Endothelial cell of umbilical vein (primary cell): ENCODE results near the gene SCARF1. TPM values are rescaled to one million over a fixed set of nuclear protein-coding genes. Genes with fewer than 3 reads are reported as not detected.

Experiments used
- BruUV-seq: library from RNA; stranded (reverse); fragments of 400-500 nt; replicated peaks from 2 replicates; lab custom pipeline; 2021; lab: Mats Ljungman, UMichigan
- CTCF ChIA-PET: fragments of 300-600, 350-600 bp; sonication (Branson Sonifier 250); formaldehyde crosslinking; loops from one replicate; lab custom pipeline; 2021; ENCODE audit warnings: antibody characterized with exemption, inconsistent platforms; lab: Charles Lee
- POLR2A ChIA-PET: fragments of 300-600, 350-600 bp; sonication (Branson Sonifier 250); formaldehyde crosslinking; loops from one replicate; lab custom pipeline; 2021; ENCODE audit warnings: antibody characterized with exemption, inconsistent platforms; lab: Charles Lee
- DNase-seq: peaks from one replicate; pipeline ENCODE4 v3.0.0-alpha.2; 2011; ENCODE audit warnings: low read depth, low spot score
- FAIRE-seq: peaks from 2 replicates; lab custom pipeline; 2011; peaks lifted over from hg19 to GRCh38; lab: Jason Lieb, UNC
- H2AFZ ChIP-seq: 2 replicates; pipeline ENCODE4 v1.6.0; 2012; ENCODE audit warnings: low read depth, low read length, control low read depth, inconsistent platforms
- H3K27ac ChIP-seq: 2 replicates; pipeline ENCODE4 v1.5.1; 2011; ENCODE audit warnings: low read depth, mild to moderate bottlenecking, control low read depth, low read length, moderate library complexity; ENCODE audit not compliant: insufficient read depth
- H3K27me3 ChIP-seq, 2 experiments: 2 replicates each; pipeline versions ENCODE4 v1.6.0 to v1.6.1; 2011; ENCODE audit warnings: low read length in 2 of 2, mixed read lengths in 1 of 2; ENCODE audit not compliant: control insufficient read depth in 2 of 2, insufficient read depth in 2 of 2
- H3K36me3 ChIP-seq, 2 experiments: 2 replicates in 1 of 2; 3 replicates in 1 of 2; pipeline ENCODE4 v1.5.1; 2011; ENCODE audit warnings: low read length in 2 of 2, mild to moderate bottlenecking in 1 of 2, moderate library complexity in 1 of 2; ENCODE audit not compliant: control insufficient read depth in 2 of 2, insufficient read depth in 2 of 2; ENCODE audit errors: extremely low read depth in 1 of 2
- H3K4me1 ChIP-seq: 3 replicates; pipeline ENCODE4 v1.5.1; 2011; ENCODE audit warnings: mild to moderate bottlenecking, low read length; ENCODE audit not compliant: control insufficient read depth, insufficient read depth; ENCODE audit errors: extremely low read depth
- H3K4me2 ChIP-seq: 2 replicates; pipeline ENCODE4 v1.6.1; 2011; ENCODE audit warnings: low read length, control low read depth, mixed read lengths; ENCODE audit not compliant: insufficient read depth
- H3K4me3 ChIP-seq, 3 experiments: fragments of 200-600 bp in 1 of 3; sonication (generic), shearing (Covaris generic) in 1 of 3; replicated peaks in 1 of 3; 2 replicates each; pipeline ENCODE4 v1.5.1; 2011 to 2016; ENCODE audit warnings: control low read depth in 3 of 3, low read length in 3 of 3, mild to moderate bottlenecking in 2 of 3, inconsistent platforms in 1 of 3, low read depth in 1 of 3, moderate library complexity in 1 of 3; ENCODE audit not compliant: insufficient read depth in 1 of 3
- H3K79me2 ChIP-seq: 2 replicates; pipeline ENCODE4 v1.6.0; 2012; ENCODE audit warnings: low read length, inconsistent platforms; ENCODE audit not compliant: control insufficient read depth, insufficient read depth
- H3K9ac ChIP-seq: replicated peaks from 2 replicates; pipeline ENCODE3; 2011; ENCODE audit warnings: low read length, control low read depth; ENCODE audit not compliant: insufficient read depth; ENCODE audit errors: extremely low read depth
- H3K9me1 ChIP-seq: replicated peaks from 3 replicates; pipeline ENCODE4 v1.6.0; 2011; ENCODE audit warnings: mild to moderate bottlenecking, low read length; ENCODE audit not compliant: control insufficient read depth, insufficient read depth; ENCODE audit errors: extremely low read depth
- H3K9me3 ChIP-seq: replicated peaks from 2 replicates; pipeline ENCODE4 v1.5.1; 2012; ENCODE audit warnings: low read length, inconsistent platforms; ENCODE audit not compliant: control insufficient read depth, insufficient read depth
- H4K20me1 ChIP-seq: replicated peaks from 2 replicates; pipeline ENCODE3; 2011; ENCODE audit warnings: mild to moderate bottlenecking, low read length; ENCODE audit not compliant: control insufficient read depth, insufficient read depth; ENCODE audit errors: extremely low read depth
- EZH2 ChIP-seq: IDR thresholded peaks from 2 replicates; pipeline ENCODE4 v1.6.1; 2012; ENCODE audit warnings: borderline replicate concordance, low read depth, mild to moderate bottlenecking, moderate library complexity, low read length, inconsistent platforms; ENCODE audit not compliant: severe bottlenecking
- FOS ChIP-seq: IDR thresholded peaks from 2 replicates; pipeline ENCODE4 v1.6.1; 2011; ENCODE audit warnings: mild to moderate bottlenecking, low read length, moderate library complexity, borderline replicate concordance; ENCODE audit not compliant: insufficient read depth
- GATA2 ChIP-seq: IDR thresholded peaks from 2 replicates; pipeline ENCODE4 v1.7.0; 2011; ENCODE audit warnings: low read depth, mild to moderate bottlenecking, moderate library complexity, mixed read lengths, low read length; ENCODE audit not compliant: insufficient read length, insufficient read depth
- JUN ChIP-seq: IDR thresholded peaks from 2 replicates; pipeline ENCODE4 v1.6.1; 2011; ENCODE audit warnings: borderline replicate concordance, low read depth; ENCODE audit not compliant: insufficient read length, insufficient read depth
- MAX ChIP-seq: IDR thresholded peaks from 2 replicates; pipeline ENCODE4 v1.6.1; 2011; ENCODE audit not compliant: insufficient read depth, insufficient read length
- MYC ChIP-seq: IDR thresholded peaks from one replicate; pipeline ENCODE4 v1.6.1; 2011; ENCODE audit warnings: mild to moderate bottlenecking, low read depth, low read length
- POLR2A ChIP-seq: IDR thresholded peaks from 2 replicates; pipeline ENCODE4 v1.6.1; 2012; ENCODE audit warnings: low read depth, mild to moderate bottlenecking, control low read depth, low read length
- POLR2AphosphoS5 ChIP-seq: IDR thresholded peaks from 2 replicates; pipeline ENCODE4 v1.6.1; 2012; ENCODE audit warnings: low read depth, mild to moderate bottlenecking, control low read depth, low read length, moderate library complexity; ENCODE audit not compliant: insufficient read depth
- dilution Hi-C: fragments of 300-500 bp; cut with MboI; formaldehyde crosslinking; loops from one replicate; pipeline ENCODE4 v1.15.0; 2019; ENCODE audit warnings: low sequenced_read_pairs; ENCODE audit not compliant: extremely low pct_ligation_motif_present
- intact Hi-C: fragments of 100-400 bp; cut with micrococcal nuclease; formaldehyde crosslinking; loops from one replicate; pipeline ENCODE4 v1.10.0; 2022
- polyA plus RNA-seq, 4 experiments: library from polyadenylated mRNA; depleted of rRNA in 3 of 4; stranded (reverse) in 3 of 4; unstranded in 1 of 4; fragments of >200 nt; gene quantifications; 2 replicates each; pipeline versions ENCODE4 v1.2.1 to v1.2.3, GENCODE V29; 2011 to 2012; ENCODE audit warnings: missing spikeins in 1 of 4
- total RNA-seq: library from RNA; stranded (reverse); gene quantifications from 2 replicates; pipeline ENCODE4 v1.2.3, GENCODE V29; 2021
- TF ChIP-seq, protein P1 (sequence below), 2 donors: IDR thresholded peaks; 1 replicate in 1 of 2; 2 replicates in 1 of 2; pipeline ENCODE4 v1.5.1; 2011; ENCODE audit warnings: low read length in 2 of 2, mild to moderate bottlenecking in 2 of 2, moderate library complexity in 2 of 2, control low read depth in 1 of 2, inconsistent platforms in 1 of 2, low read depth in 1 of 2; ENCODE audit not compliant: insufficient read depth in 1 of 2; ENCODE audit errors: extremely low read depth in 1 of 2

SCARF1 gene
- total and polyA plus RNA-seq, 2 donors (not counting 3 experiments of a cell fraction or from before 2014, with no cell fraction given): 52.8 to 93.7 TPM

GRCh38 chr17:1623057-1623630 is 22.4 kb downstream of the SCARF1 start:
- H3K9ac ChIP-seq: no peak overlapping the region
- no peak overlapping the region for H3K4me3 ChIP-seq
- no peak overlapping the region for H3K4me2 ChIP-seq
- no peak overlapping the region for H2AFZ ChIP-seq
- H3K4me1 ChIP-seq: peaks cover 33% of the 10 kb centered on the region
- dilution Hi-C loops: no loop called here
- no peak overlapping the region for H3K27ac ChIP-seq
- BruUV-seq: no TSS peak
- H3K27me3 ChIP-seq: no peaks in the 10 kb centered on the region
- TF ChIP-seq JUN (no peak), MYC (no peak), POLR2A (no peak), GATA2 (no peak), MAX (no peak), FOS (no peak), POLR2AphosphoS5 (no peak), EZH2 (no peak)
- TF ChIP-seq, protein P1, sequence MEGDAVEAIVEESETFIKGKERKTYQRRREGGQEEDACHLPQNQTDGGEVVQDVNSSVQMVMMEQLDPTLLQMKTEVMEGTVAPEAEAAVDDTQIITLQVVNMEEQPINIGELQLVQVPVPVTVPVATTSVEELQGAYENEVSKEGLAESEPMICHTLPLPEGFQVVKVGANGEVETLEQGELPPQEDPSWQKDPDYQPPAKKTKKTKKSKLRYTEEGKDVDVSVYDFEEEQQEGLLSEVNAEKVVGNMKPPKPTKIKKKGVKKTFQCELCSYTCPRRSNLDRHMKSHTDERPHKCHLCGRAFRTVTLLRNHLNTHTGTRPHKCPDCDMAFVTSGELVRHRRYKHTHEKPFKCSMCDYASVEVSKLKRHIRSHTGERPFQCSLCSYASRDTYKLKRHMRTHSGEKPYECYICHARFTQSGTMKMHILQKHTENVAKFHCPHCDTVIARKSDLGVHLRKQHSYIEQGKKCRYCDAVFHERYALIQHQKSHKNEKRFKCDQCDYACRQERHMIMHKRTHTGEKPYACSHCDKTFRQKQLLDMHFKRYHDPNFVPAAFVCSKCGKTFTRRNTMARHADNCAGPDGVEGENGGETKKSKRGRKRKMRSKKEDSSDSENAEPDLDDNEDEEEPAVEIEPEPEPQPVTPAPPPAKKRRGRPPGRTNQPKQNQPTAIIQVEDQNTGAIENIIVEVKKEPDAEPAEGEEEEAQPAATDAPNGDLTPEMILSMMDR (IDR thresholded peaks at IDR 0.05; ENCODE audit: extremely low read depth in 1 of 2, insufficient read depth in 1 of 2, low read depth in 1 of 2, low read length in 2 of 2): no peak
- DNase-seq (no peak), FAIRE-seq (no peak)
- H3K9me3 ChIP-seq: no peaks in the 10 kb centered on the region
- intact Hi-C loops: no loop called here
- peaks cover 12% of the 10 kb centered on the region for H3K79me2 ChIP-seq
- H4K20me1 ChIP-seq: no peaks in the 10 kb centered on the region
- ChIA-PET CTCF (interaction anchor here (1.2 to 2.3 kb wide), 2 partner anchors 33 to 49 kb away, joined by 4 to 10 read pairs; no protein-coding TSS in a partner anchor), POLR2A (interaction anchor here (0.6 to 0.7 kb wide), 2 partner anchors 46 to 94 kb away, joined by 3 to 5 read pairs; no protein-coding TSS in a partner anchor)
- H3K9me1 ChIP-seq: no peaks in the 10 kb centered on the region
- H3K36me3 ChIP-seq: peaks cover 0 to 5% of the 10 kb centered on the region in 2 experiments
